NCI-H2171 treated with DMSO at 0.1 percent for 48 hours (cell line): ENCODE results near the gene PRKCG.
"Not testable (repeated sequence)": the region's sequence is repeated elsewhere in the genome, so short reads cannot be mapped to it uniquely, and the experiment has no call there.

ENCODE experiments used
- DNase-seq: peaks from one replicate; lab custom pipeline; 2025; lab: John Stamatoyannopoulos, UW

Gene PRKCG

GRCh38 chr19:53881482-53882390, at the start of gene PRKCG:
Gene PRKCG, plus strand, starts transcription at chr19:53882197. Its CDS starts 298 bp downstream, at chr19:53882495.
- DNase-seq, result peak; percentile 9

GRCh38 chr19:53832861-53833260, 49.1 kb upstream of the PRKCG start:
- not testable (repeated sequence) for DNase-seq

GRCh38 chr19:53838446-53838845, 43.6 kb upstream of the PRKCG start:
- not testable (repeated sequence) for DNase-seq

GRCh38 chr19:53840241-53840640, 41.8 kb upstream of the PRKCG start:
- DNase-seq, result not testable (repeated sequence)

GRCh38 chr19:53840914-53841313, 41.1 kb upstream of the PRKCG start:
- not testable (repeated sequence) for DNase-seq

- DNase-seq, result no peak
Observed at GRCh38 chr19:53844849-53845246, 37.1 kb upstream of the PRKCG start.

GRCh38 chr19:53847555-53847954, 34.4 kb upstream of the PRKCG start:
- DNase-seq, result no peak

- no peak for DNase-seq
Observed at GRCh38 chr19:53849237-53849676, 32.7 kb upstream of the PRKCG start.

- DNase-seq, result no peak
Observed at GRCh38 chr19:53853707-53854106, 28.3 kb upstream of the PRKCG start.

- no peak for DNase-seq
Observed at GRCh38 chr19:53864308-53864836, 17.6 kb upstream of the PRKCG start.

- no peak for DNase-seq
Observed at GRCh38 chr19:53865523-53865917, 16.5 kb upstream of the PRKCG start.

GRCh38 chr19:53865918-53866864, 15.8 kb upstream of the PRKCG start:
- no peak for DNase-seq

- no peak for DNase-seq
Observed at GRCh38 chr19:53866865-53867224, 15.2 kb upstream of the PRKCG start.

GRCh38 chr19:53867225-53868090, 14.5 kb upstream of the PRKCG start, which contains the start of gene MYADM:
Gene MYADM, plus strand, starts transcription at chr19:53867883. Its CDS starts 5,647 bp downstream, at chr19:53873530.
- DNase-seq, result peak; percentile 76

- DNase-seq, result no peak
Observed at GRCh38 chr19:53868091-53868891, 13.7 kb upstream of the PRKCG start.

- no peak for DNase-seq
Observed at GRCh38 chr19:53868892-53869804, 12.8 kb upstream of the PRKCG start.

GRCh38 chr19:53869805-53870484, 12.1 kb upstream of the PRKCG start:
- not testable (repeated sequence) for DNase-seq

- no peak for DNase-seq
Observed at GRCh38 chr19:53870485-53870844, 11.5 kb upstream of the PRKCG start.

GRCh38 chr19:53871454-53871853, 10.5 kb upstream of the PRKCG start:
- DNase-seq, result no peak
